CD4-positive, alpha-beta T cell (primary cell): ENCODE results near the gene BPHL. TPM values are rescaled to one million over a fixed set of nuclear protein-coding genes. Genes with fewer than 3 reads are reported as not detected.
"Not testable (repeated sequence)": the region's sequence is repeated elsewhere in the genome, so short reads cannot be mapped to it uniquely, and the experiment has no call there.

Experiments
- ATAC-seq: fragments of 200-7000 bp; cut with Tn5 transposase; one replicate; pipeline ENCODE4 v1.10.0; 2022; ENCODE audit warnings: mild to moderate bottlenecking; ENCODE audit not compliant: poor library complexity
- CTCF ChIA-PET: fragments of 350-600 bp; sonication (Branson Sonifier 250); formaldehyde crosslinking; loops from one replicate; lab custom pipeline; 2021; ENCODE audit warnings: antibody characterized with exemption, inconsistent platforms; lab: Charles Lee
- POLR2A ChIA-PET: fragments of 350-600 bp; sonication (Branson Sonifier 250); formaldehyde crosslinking; loops from one replicate; lab custom pipeline; 2021; ENCODE audit warnings: antibody characterized with exemption, inconsistent platforms; lab: Charles Lee
- DNase-seq, 14 experiments: peaks; one replicate each; pipeline ENCODE4 v3.0.0-alpha.2; 2013 to 2020; ENCODE audit warnings: mixed read lengths in 2 of 14
- H3K27ac ChIP-seq, 2 donors: one replicate each; pipeline versions ENCODE4 v1.5.1 to v1.7.0; 2013; ENCODE audit warnings: low read length in 2 of 2, low read depth in 1 of 2, mild to moderate bottlenecking in 1 of 2
- H3K27me3 ChIP-seq, 2 experiments: 1 replicate in 1 of 2; 2 replicates in 1 of 2; pipeline versions ENCODE4 v1.6.1 to v1.7.0; 2013; ENCODE audit warnings: low read length in 2 of 2, control low read depth in 1 of 2, mild to moderate bottlenecking in 1 of 2, moderate library complexity in 1 of 2; ENCODE audit not compliant: insufficient read depth in 2 of 2, control insufficient read depth in 1 of 2
- H3K36me3 ChIP-seq: one replicate; pipeline ENCODE4 v1.6.1; 2013; ENCODE audit warnings: low read length, control low read depth; ENCODE audit not compliant: insufficient read depth
- H3K4me1 ChIP-seq: one replicate; pipeline ENCODE4 v1.6.1; 2013; ENCODE audit warnings: low read length, control low read depth; ENCODE audit not compliant: insufficient read depth
- H3K4me3 ChIP-seq: one replicate; pipeline ENCODE4 v1.5.1; 2013; ENCODE audit warnings: mild to moderate bottlenecking, low read length, moderate library complexity
- H3K9me3 ChIP-seq, 2 experiments: 1 replicate in 1 of 2; 2 replicates in 1 of 2; pipeline versions ENCODE4 v1.6.1 to v1.7.0; 2013; ENCODE audit warnings: low read length in 2 of 2, mild to moderate bottlenecking in 2 of 2, control low read depth in 1 of 2, moderate library complexity in 1 of 2; ENCODE audit not compliant: control insufficient read depth in 1 of 2, insufficient read depth in 1 of 2
- H3K27ac Mint-ChIP-seq: one replicate; pipeline ENCODE4 v1.8.0; 2020; ENCODE audit warnings: mixed read lengths
- H3K27me3 Mint-ChIP-seq: one replicate; pipeline ENCODE4 v1.8.0; 2021; ENCODE audit warnings: mixed read lengths
- H3K36me3 Mint-ChIP-seq: one replicate; pipeline ENCODE4 v1.8.0; 2021; ENCODE audit warnings: low read depth, mixed read lengths
- H3K4me1 Mint-ChIP-seq: one replicate; pipeline ENCODE4 v1.8.0; 2021; ENCODE audit warnings: low read depth, mixed read lengths
- H3K4me3 Mint-ChIP-seq: one replicate; pipeline ENCODE4 v1.8.0; 2020; ENCODE audit warnings: mild to moderate bottlenecking, mixed read lengths
- H3K9me3 Mint-ChIP-seq: one replicate; pipeline ENCODE4 v1.8.0; 2020; ENCODE audit warnings: mixed read lengths
- CTCF ChIP-seq: fragments of 200-600 bp; IDR thresholded peaks from one replicate; pipeline ENCODE4 v1.8.0; 2022; ENCODE audit warnings: antibody characterized with exemption, mild to moderate bottlenecking
- intact Hi-C, 2 experiments: fragments of 100-400 bp; cut with DNase I in 1 of 2; cut with micrococcal nuclease in 1 of 2; formaldehyde crosslinking; loops; one replicate each; pipeline versions ENCODE4 v1.15.1 to v1.9.0; 2023 to 2025; cut with DNase I, micrococcal nuclease
- total RNA-seq, 174 experiments: library from RNA in 2 of 174; stranded (reverse) in 2 of 174; gene quantifications; one replicate each; pipeline ENCODE4 v1.2.3 and lab custom pipeline; 2021 to 2026

BPHL gene
- total RNA-seq, 2 experiments from 2014 or later, result 5.2 to 5.7 TPM

GRCh38 chr6:3077430-3077829 is 41.1 kb upstream of the BPHL start:
- ChIA-PET POLR2A (no interaction called here), CTCF (no interaction called here)
- no peaks in the 10 kb centered on the region for H3K27me3 Mint-ChIP-seq
- H3K27ac ChIP-seq, result no peak overlapping the region
- H3K4me1 ChIP-seq, result peaks cover 40% of the 10 kb centered on the region
- no peak overlapping the region for H3K4me3 ChIP-seq
- no peaks in the 10 kb centered on the region for H3K9me3 Mint-ChIP-seq
- H3K4me1 Mint-ChIP-seq, result peaks cover 57% of the 10 kb centered on the region
- H3K9me3 ChIP-seq, result no peaks in the 10 kb centered on the region
- ATAC-seq, result no peak
- DNase-seq, result no peak
- H3K27me3 ChIP-seq, result no peaks in the 10 kb centered on the region
- no peak for TF ChIP-seq CTCF
- H3K36me3 Mint-ChIP-seq, result peaks cover 78% of the 10 kb centered on the region
- intact Hi-C loops, result no loop called here
- no peak overlapping the region for H3K27ac Mint-ChIP-seq
- peaks cover 69% of the 10 kb centered on the region for H3K36me3 ChIP-seq
- no peak overlapping the region for H3K4me3 Mint-ChIP-seq

GRCh38 chr6:3078952-3079351 is 39.6 kb upstream of the BPHL start:
- H3K27me3 Mint-ChIP-seq, H3K27me3 ChIP-seq, DNase-seq, H3K27ac Mint-ChIP-seq, POLR2A ChIA-PET, H3K9me3 ChIP-seq, intact Hi-C loops, CTCF ChIA-PET, H3K4me3 ChIP-seq, ATAC-seq, H3K4me3 Mint-ChIP-seq, H3K9me3 Mint-ChIP-seq, H3K27ac ChIP-seq: not testable (repeated sequence)
- H3K4me1 Mint-ChIP-seq, result peaks cover 51% of the 10 kb centered on the region
- H3K4me1 ChIP-seq, result peaks cover 30% of the 10 kb centered on the region
- peaks cover 71% of the 10 kb centered on the region for H3K36me3 ChIP-seq
- H3K36me3 Mint-ChIP-seq, result peaks cover 87% of the 10 kb centered on the region

GRCh38 chr6:3079682-3080081 is 38.8 kb upstream of the BPHL start:
- intact Hi-C loops, result no loop called here
- ChIA-PET CTCF (no interaction called here), POLR2A (no interaction called here)
- H3K4me1 Mint-ChIP-seq, result peaks cover 50% of the 10 kb centered on the region
- H3K27ac ChIP-seq, result no peak overlapping the region
- DNase-seq (no peak), ATAC-seq (no peak)
- H3K9me3 ChIP-seq, result no peaks in the 10 kb centered on the region
- peaks cover 73% of the 10 kb centered on the region for H3K36me3 ChIP-seq
- TF ChIP-seq CTCF, result no peak
- H3K4me3 ChIP-seq, result no peak overlapping the region
- H3K36me3 Mint-ChIP-seq, result peaks cover 92% of the 10 kb centered on the region
- H3K4me1 ChIP-seq, result peaks cover 27% of the 10 kb centered on the region
- H3K4me3 Mint-ChIP-seq, result no peak overlapping the region
- no peaks in the 10 kb centered on the region for H3K27me3 ChIP-seq
- peak overlapping the region; percentile 19 for H3K27ac Mint-ChIP-seq
- no peaks in the 10 kb centered on the region for H3K27me3 Mint-ChIP-seq
- H3K9me3 Mint-ChIP-seq, result no peaks in the 10 kb centered on the region

GRCh38 chr6:3081960-3082359 is 36.6 kb upstream of the BPHL start:
- no peaks in the 10 kb centered on the region for H3K27me3 Mint-ChIP-seq
- H3K9me3 Mint-ChIP-seq, result no peaks in the 10 kb centered on the region
- H3K36me3 Mint-ChIP-seq, result peaks cover 97% of the 10 kb centered on the region
- DNase-seq, result peak in 2 of 14 experiments; percentile 28 to 46
- H3K36me3 ChIP-seq, result peaks cover 93% of the 10 kb centered on the region
- H3K4me3 ChIP-seq, result no peak overlapping the region
- peaks cover 31% of the 10 kb centered on the region for H3K4me1 Mint-ChIP-seq
- no peaks in the 10 kb centered on the region for H3K27me3 ChIP-seq
- peaks cover 8% of the 10 kb centered on the region for H3K4me1 ChIP-seq
- ChIA-PET POLR2A (no interaction called here), CTCF (no interaction called here)
- intact Hi-C loops, result no loop called here
- H3K4me3 Mint-ChIP-seq, result no peak overlapping the region
- TF ChIP-seq CTCF, result no peak
- ATAC-seq, result no peak
- no peak overlapping the region for H3K27ac ChIP-seq
- no peak overlapping the region for H3K27ac Mint-ChIP-seq
- H3K9me3 ChIP-seq, result no peaks in the 10 kb centered on the region
